Renal cortex interstitium (tissue), 11 donors: ENCODE data around the gene ACOT13. TPM values are rescaled to one million over a fixed set of nuclear protein-coding genes. Genes with fewer than 3 reads are reported as not detected.
"Not testable (repeated sequence)": the region's sequence is repeated elsewhere in the genome, so short reads cannot be mapped to it uniquely, and the experiment has no call there.

Experiments used
- DNase-seq, 11 donors: peaks; one replicate each; pipeline ENCODE4 v3.0.0-alpha.2; 2013; ENCODE audit warnings: low read depth in 9 of 11, low spot score in 4 of 11; ENCODE audit errors: extremely low read depth in 1 of 11
- polyA plus RNA-seq, 3 donors: library from polyadenylated mRNA; unstranded; fragments of 120-200 nt; gene quantifications; one replicate each; pipeline ENCODE4 v1.2.1, GENCODE V29; 2013; ENCODE audit not compliant: insufficient read length in 3 of 3

The ACOT13 gene
- polyA plus RNA-seq, 3 donors = 30.8 to 40.3 (median 37.1) TPM

DNA sequence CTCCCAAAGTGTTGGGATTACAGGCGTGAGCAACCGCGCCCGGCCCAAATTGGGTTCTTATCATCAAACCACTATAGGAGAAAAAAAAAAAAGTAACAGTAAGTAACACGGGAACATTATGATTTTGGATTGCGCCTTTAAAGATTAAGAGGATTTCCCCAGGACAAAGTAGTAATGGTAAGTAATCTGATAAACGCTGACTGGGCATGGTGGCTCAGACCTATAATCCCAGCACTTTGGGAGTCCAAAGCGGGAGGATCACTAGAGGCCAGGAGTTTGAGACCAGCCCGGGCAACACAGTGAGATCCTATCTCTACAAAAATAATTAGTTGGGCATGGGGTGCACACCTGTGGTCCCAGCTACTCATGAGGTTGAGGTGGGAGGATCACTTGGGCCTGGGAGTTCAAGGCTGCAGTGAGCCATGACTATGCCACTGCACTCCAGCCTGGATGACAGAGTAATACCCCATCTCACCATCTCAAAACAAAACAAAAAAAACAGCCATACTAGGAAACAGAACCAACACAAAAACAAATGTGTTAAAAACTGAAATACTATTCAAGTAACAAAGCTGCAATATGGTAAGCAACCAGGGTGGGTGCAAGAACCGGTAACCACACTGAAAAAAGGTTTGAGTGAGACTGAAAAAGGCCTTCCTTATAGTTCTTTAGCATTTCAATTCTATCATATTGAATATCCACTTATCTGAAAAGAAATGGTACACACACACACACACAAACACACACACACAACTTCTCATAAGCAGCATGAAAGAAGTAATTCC lies 43.8 kb downstream of the ACOT13 start:
- DNase-seq = no peak

DNA sequence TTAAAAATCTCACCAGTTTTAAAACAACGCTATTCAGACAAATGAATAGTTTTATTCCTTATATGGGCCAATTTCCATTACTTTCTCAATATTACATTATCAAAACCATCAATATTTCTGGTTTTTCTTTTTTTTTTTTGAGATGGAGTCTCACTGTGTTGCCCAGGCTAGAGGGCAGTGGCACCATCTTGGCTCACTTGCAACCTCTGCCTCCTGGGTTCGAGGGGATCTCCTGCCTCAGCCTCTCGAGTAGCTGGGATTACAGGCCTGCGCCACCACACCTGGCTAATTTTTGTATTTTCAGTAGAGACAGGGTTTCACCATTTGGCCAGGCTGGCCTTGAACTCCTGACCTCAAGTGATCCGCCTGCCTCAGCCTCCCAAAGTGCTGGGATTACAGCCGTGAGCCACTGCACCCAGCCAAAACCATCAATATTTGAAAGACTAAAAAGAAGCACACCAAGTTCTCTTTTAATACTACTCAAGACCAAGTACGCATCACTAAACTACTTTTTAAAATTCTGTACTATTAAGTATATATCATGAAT lies 49.8 kb downstream of the ACOT13 start:
- not testable (repeated sequence) for DNase-seq

DNA sequence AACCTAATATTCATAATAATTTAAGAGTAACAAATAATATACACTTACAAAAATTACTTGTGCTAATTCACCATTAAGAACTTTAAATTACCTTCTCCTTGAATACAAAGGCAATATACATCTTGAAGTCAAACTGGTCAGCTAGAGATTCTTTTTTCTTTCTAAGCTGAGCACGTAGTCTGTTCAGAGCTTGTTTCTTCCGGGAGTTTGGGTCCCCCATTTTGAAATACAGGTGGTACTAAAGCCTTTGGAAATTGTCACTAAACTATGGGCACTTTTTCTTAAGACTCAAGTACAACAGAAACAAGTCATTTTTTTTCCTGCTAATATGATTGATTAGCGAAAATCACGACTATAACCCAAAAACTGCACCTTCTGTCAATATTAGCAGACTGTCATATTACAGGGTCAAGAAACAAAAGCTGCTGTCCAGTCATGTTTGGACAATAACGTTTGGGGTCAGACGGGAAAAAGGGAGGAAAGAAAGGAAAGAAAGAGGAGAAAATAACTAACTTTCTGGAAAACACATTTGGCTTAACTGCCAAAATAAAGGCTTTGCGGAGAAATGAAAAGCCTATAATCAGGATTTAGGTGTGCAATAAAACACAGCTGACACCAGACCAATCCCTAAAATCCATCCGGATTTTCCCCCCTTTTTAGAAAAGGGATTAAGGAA lies 51.7 kb downstream of the ACOT13 start:
- DNase-seq = peak in 1 of 11 donors; percentile 4

DNA sequence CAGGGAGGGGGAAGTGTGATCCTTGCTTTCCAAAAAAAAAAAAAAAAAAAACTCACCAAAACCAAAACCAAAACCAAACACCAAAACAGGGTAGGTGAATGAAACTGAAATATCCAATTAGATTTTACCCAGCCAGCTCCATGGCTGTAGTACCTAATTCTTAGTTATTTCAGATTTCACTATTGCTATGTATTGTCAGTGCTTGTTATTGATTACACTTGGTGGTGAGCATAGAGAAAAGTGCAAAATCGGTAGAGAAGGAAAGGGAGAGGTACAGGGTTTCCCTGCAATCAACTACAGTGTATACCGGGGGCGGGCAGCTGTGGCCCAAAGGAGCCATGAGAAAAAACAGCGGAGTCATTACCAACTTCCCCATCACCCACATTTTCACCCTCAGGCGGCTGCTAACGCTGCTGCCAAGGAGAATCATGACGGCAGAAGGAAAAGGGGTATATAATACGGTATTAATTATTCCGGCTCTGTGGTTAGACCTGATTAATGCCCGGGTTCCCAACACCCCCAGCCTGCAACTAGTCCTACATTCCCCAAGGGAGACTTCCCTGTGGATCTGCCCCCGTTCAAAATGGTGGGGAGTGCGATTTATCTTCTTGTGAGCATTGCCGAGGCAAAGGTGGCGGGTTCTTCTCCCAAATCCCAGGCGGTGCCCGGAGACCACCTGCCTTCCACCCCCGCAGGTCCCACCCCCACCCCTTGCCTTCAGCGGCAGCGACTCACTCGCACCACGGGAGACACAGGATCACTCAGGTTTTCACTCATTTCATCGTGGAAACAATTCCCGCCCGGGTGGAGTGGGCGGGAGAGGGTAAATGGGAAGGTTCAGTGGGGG lies 52.5 kb downstream of the ACOT13 start, which contains the start of gene C6orf62:
TSS of gene C6orf62 (minus strand) at position 30 of the 847 bp plus-strand sequence. CDS start 486 bp downstream, outside the sequence.
- DNase-seq = peak in 3 of 11 donors; percentile 12 to 14 (median 13)

DNA sequence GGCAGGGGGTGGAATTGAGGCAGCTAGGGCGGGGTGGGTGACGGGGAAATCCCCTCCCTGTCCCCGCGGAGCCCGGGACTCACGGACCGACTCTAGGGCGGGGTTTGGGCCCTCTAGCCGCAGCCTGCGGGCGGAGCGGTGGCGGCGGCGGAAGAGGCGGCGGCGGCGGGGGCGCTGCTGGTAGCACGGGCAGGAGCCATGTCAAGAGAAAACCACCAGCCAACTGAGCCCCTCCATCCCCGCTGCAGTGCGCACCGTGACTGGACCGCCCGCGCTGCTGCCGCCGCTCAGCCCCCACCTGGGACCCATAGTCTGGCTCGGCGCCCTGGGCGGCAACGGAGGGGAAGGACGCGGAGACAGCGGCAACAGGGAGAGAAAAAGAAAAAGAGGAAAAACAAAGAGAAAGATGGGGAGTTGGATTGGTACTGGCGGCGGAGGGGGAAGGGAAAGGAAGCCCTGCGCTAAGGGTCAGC lies 53.3 kb downstream of the ACOT13 start:
- peak in 5 of 11 donors; percentile 20 to 50 (median 29) for DNase-seq

DNA sequence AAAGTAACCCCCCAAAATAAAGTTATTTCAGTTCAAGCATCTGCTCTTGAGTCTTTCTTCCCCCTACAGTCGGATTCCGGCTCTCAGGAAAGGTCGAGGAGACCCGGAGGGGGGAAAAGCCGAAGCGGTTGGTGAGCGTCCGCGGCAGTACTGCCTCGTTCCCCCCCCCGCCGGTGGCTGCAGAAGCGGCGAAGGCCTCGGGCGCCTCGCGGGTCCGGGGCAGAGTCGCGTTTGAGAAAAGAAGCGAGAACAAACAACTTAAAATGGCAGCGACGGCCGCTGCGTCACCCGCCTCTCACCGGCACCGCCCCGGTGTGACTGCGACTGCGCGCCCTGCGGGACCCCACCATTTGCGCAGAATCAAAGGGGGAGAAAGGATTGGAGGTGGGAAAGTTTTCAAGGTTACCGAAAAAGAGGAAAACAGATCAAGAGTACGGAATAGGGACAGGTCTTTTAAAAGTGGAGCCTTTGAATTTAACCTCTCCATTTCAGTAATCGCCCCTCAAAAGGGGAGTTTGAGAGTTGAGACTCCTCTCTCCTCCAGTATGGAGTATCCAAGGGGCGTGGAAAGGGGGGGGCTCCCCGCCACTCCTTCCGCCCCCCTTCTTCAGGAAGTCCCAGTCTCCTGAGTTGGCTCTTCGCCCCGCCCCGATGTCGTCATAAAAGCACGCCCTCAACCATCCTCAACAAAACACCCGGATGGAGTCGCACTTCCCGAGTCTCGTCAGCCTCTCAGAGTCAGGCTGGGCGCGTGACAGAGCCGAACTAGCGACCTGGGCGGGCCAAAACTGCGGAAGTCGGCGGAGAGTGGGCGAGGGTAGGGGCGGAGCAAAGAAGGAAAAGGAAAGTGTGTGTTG lies 54.0 kb downstream of the ACOT13 start:
- DNase-seq = peak; percentile 99 to 100 (median 100)

DNA sequence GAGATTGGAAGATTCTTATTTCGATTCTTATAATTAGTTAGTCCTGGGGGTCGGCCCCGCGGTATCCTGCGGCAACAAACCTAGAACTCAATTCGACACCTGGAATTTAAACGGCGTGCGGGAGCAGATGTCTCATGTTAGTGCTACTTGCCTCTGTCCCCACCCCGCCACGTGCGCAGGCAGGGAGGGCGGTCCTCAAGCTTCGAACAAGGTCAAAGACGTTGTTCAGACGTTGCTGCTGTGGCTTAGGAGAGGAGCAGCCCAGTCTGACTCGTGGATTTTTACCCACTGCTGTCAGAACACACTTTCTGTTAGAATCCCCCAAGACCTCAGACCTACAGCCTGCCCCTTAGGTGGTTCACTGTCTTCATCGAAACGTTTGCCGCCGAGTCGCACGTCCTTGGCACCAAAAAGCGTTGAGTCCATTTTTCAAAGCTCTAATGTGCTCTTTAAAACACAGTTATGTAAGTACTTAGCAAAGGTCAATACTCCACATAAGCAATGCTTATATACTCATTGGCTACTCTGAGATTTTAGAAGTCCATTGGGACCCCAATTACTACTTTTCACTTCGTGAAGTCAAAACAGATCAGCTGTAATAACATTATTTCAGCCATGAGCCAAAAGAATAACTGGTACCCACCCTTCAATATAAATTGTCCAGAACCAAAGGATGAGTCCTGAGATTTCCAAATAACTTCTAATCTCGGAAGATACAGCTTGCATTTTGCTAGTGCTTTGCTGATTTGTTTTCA lies 54.8 kb downstream of the ACOT13 start:
- no peak for DNase-seq

DNA sequence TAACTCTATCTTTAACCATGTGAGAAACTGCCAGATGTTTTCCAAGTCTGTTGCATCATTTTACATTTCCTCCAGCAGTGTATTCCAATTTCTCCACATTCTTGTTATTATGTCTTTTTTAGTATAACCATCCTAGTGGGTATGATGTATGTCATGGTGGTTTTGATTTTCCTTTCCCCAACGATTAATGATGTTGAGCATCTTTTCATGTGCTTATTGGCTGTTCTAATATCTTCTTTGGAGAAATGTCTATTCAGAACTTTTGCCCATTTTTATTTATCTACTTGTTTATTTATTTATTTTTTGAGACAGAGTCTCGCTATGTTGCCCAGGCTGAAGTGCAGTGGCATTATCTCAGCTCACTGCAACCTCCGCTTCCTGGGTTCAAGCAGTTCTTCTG lies 56.4 kb downstream of the ACOT13 start:
- no peak for DNase-seq

DNA sequence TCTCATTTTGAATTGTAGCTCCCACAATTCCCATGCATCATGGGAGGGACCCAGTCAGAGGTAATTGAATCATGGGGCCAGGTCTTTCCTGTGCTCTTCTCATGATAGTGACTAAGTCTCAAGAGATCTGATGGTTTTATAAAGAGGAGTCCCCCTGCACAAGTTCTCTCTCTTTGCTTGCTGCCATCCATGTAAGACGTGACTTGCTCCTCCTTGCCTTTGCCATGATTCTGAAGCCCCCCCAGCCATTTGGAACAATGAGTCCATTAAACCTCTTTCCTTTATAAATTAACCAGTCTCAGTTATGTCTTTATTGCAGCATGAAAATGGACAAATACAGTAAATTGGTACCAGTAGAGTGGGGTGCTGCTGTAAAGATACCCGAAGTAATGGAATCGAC lies 63.8 kb downstream of the ACOT13 start:
- DNase-seq = not testable (repeated sequence)

DNA sequence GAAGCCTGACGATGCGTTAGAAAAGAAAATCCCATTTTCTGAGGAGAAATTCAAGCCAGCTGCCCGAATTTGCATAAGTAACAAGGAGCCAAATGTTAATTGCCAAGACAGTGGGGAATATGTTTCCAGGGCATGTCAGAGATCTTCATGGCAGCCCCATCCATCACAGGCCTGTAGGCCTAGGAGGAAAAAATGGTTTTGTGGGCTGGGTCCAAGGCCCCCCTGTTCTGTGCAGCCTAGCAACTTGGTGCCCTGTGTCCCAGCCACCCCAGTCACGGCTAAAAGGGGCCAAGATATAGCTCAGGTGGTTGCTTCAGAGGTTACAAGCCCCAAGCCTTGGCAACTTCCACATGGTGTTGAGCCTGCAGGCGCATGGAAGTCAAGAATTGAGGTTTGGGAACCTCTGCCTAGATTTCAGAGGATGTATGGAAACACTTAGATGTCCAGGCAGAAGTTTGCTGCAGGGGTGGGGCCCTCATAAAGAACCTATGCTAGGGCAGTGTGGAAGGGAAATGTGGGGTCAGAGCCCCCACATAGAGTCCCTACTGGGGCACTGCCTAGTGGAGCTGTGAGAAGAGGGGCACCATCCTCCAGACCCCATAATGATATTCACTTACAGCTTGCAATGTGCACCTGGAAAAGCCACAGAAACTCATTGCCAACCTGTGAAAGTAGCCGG lies 64.7 kb downstream of the ACOT13 start:
- DNase-seq = not testable (repeated sequence)

DNA sequence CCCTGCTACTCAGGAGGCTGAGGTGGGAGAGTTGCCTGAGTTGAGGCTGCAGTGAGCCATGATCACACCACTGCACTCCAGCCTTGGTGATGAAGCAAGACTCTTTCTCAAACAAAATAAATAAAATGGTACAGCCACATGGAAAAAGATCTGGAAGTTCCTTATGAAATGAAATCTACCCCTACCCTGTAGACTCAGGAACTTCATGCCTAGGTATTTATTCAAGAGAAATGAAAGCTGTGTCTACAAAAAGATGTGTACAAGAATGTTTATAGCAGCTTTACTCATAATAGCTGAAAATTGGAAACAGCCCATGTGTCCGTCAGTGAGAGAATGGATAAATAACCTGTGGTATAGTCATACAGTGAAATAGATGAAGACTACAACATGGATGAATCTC lies 67.3 kb downstream of the ACOT13 start:
- DNase-seq = no peak

DNA sequence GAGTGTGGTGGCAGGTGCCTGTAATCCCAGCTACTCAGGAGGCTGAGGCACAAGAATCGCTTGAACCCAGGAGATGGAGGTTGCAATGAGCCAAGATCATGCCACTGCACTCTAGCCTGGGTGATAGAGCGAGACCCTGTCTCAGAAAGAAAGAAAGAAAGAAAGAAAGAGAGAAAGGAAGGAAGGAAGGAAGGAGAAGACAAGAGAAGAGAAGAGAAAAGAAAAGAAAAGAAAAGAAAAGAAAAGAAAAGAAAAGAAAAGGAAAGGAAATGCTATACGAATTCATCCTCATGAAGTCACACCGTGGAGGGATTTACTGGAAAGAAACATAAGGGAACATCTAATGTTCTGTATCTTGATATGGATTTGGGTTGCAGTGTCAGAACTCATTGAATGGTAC lies 67.8 kb downstream of the ACOT13 start:
- DNase-seq = not testable (repeated sequence)

DNA sequence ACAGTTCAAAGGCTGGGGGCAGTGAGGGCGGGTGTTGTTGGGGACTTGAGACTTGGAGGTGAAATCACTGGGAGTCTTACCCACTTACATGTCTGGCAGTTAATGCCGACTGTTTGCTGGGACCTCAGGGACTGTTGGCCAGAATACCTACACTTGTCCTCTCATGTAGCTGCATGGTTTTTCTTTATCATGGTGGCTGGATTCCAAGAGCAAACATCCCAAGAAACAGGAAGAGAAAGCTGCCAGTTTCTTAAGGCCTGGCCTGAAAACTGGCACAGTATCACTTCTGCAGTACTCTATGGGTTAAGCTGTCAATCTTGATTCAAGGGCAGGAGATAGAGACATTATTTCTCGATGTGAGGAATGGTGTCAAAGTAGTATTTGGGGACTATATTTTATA lies 71.9 kb downstream of the ACOT13 start:
- DNase-seq = no peak

DNA sequence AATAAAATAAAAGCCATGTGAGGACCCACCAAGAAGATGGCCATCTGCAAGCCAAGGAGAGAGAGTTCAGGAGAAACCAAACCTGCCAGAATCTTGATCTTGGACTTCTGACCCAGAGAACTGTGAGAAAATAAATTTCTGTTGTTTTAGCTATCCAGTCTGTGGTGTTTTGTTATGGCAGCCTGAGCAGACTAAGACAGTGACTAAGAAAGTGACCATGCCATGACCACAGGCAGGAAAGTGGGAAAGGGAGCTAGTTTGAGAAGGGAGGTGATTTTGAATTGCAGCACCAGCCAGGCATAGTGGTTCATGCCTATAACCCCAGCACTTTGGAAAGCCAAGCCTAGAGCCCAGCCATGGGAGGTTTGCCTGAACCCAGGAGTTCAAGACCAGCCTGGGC lies 74.0 kb downstream of the ACOT13 start:
- DNase-seq = no peak

DNA sequence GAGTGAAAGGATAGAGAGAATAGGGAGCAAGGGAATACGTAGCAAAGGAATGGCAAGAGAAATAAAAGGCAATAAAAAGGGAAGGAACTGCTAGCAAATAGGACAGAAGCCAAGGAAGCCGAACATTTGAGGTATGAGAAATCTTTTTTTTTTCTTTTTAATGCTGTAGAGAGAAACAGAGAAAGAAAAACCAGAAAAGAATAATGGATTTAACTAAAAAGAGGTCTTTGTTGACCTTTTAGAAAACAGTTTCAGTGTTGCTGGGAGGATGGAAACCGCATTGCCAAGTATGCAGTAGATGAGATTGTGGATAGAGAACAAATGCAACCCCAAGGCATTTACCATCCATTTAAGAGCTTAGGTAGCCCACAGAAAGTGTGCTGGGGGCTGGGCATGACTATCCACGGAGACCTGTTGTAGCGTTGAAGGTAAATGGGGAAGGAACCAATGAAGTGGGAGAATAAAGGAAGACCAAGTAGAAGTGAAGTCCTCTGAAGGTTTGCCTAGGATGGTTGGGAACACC lies 75.4 kb downstream of the ACOT13 start:
- DNase-seq = no peak

DNA sequence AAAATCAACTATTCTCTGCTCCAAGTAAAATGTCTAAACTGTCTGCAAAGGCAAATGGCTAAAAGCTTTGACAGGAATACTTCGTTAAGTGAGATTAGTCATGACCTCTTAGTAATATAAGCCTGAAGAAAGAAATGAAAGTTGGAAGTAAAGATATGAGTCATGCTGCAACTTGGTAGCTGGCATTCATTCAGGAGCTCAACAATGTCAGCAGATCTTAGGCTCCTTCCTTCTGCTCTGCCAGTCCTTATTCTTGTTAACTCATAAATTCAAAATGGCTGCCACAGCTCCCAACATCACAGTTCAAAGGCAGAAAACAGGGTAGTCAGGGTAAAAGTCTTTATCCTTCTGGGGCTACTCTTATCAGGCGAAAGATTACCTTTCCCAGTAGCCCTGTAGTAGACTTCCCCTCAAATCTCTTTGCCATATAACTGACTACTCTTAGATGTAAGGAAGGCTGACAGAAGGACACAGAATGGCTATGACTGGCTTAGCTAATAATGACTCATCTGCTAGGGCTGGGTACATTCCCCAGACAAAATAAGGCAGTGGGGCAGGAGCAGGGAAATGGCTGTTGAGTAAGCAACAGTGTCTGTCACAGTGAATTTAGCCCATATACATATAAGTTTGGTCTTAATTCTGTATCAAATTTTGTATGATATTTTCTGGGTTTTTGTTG lies 76.5 kb downstream of the ACOT13 start:
- DNase-seq = no peak
